Measurements from ENCODE around the gene TMEM132E.

Gene TMEM132E

GRCh38 chr17:34586346-34586846 is 7.0 kb downstream of the TMEM132E start:
- no peak overlapping the region for H3K4me3 ChIP-seq (ENCODE audit: low read length)
- no peak for DNase-seq (ENCODE audit: low read depth)
- no peak for TF ChIP-seq CTCF (conservative IDR thresholded peaks at IDR 0.05; ENCODE audit: low read depth, low read length)

- H3K4me3 ChIP-seq (ENCODE audit: low read length): no peak overlapping the region
- no peak for DNase-seq (ENCODE audit: low read depth)
- no peak for TF ChIP-seq CTCF (conservative IDR thresholded peaks at IDR 0.05; ENCODE audit: low read depth, low read length)
Measured at GRCh38 chr17:34588266-34588665, 8.9 kb downstream of the TMEM132E start.

GRCh38 chr17:34589120-34589965 is 10.0 kb downstream of the TMEM132E start:
- H3K4me3 ChIP-seq (ENCODE audit: low read length): no peak overlapping the region
- no peak for TF ChIP-seq CTCF (conservative IDR thresholded peaks at IDR 0.05; ENCODE audit: low read depth, low read length)
- no peak for DNase-seq (ENCODE audit: low read depth)

GRCh38 chr17:34592002-34592401 is 12.6 kb downstream of the TMEM132E start:
- H3K4me3 ChIP-seq (ENCODE audit: low read length): no peak overlapping the region
- DNase-seq (ENCODE audit: low read depth): no peak
- no peak for TF ChIP-seq CTCF (conservative IDR thresholded peaks at IDR 0.05; ENCODE audit: low read depth, low read length)

GRCh38 chr17:34596920-34597319 is 17.5 kb downstream of the TMEM132E start:
- no peak for DNase-seq (ENCODE audit: low read depth)
- TF ChIP-seq CTCF (conservative IDR thresholded peaks at IDR 0.05; ENCODE audit: low read depth, low read length): no peak
- H3K4me3 ChIP-seq (ENCODE audit: low read length): no peak overlapping the region

- TF ChIP-seq CTCF (conservative IDR thresholded peaks at IDR 0.05; ENCODE audit: low read depth, low read length): no peak
- no peak for DNase-seq (ENCODE audit: low read depth)
- H3K4me3 ChIP-seq (ENCODE audit: low read length): no peak overlapping the region
Measured at GRCh38 chr17:34598161-34598776, 18.9 kb downstream of the TMEM132E start.
